KOPT-K1 (cell line): Measurements from ENCODE around the gene INKA1.
"Not testable (repeated sequence)": the region's sequence is repeated elsewhere in the genome, so short reads cannot be mapped to it uniquely, and the experiment has no call there.

Experiments
- H3K27ac ChIP-seq: fragments of 200-600 bp; sonication (generic); 2 replicates; pipeline ENCODE4 v1.5.1; 2016; ENCODE audit warnings: antibody characterized with exemption, mild to moderate bottlenecking, low read depth, low read length; ENCODE audit not compliant: poor library complexity, severe bottlenecking
- H3K36me3 ChIP-seq: fragments of 200-600 bp; sonication (generic); 2 replicates; pipeline ENCODE4 v1.5.1; 2017; ENCODE audit warnings: antibody characterized with exemption, mild to moderate bottlenecking, low read length, moderate library complexity; ENCODE audit not compliant: insufficient read depth
- H3K9me3 ChIP-seq: fragments of 200-600 bp; sonication (generic); 2 replicates; pipeline ENCODE4 v1.5.1; 2017; ENCODE audit warnings: antibody characterized with exemption, low read length, mild to moderate bottlenecking; ENCODE audit not compliant: insufficient read depth, poor library complexity, severe bottlenecking

INKA1 gene

DNA sequence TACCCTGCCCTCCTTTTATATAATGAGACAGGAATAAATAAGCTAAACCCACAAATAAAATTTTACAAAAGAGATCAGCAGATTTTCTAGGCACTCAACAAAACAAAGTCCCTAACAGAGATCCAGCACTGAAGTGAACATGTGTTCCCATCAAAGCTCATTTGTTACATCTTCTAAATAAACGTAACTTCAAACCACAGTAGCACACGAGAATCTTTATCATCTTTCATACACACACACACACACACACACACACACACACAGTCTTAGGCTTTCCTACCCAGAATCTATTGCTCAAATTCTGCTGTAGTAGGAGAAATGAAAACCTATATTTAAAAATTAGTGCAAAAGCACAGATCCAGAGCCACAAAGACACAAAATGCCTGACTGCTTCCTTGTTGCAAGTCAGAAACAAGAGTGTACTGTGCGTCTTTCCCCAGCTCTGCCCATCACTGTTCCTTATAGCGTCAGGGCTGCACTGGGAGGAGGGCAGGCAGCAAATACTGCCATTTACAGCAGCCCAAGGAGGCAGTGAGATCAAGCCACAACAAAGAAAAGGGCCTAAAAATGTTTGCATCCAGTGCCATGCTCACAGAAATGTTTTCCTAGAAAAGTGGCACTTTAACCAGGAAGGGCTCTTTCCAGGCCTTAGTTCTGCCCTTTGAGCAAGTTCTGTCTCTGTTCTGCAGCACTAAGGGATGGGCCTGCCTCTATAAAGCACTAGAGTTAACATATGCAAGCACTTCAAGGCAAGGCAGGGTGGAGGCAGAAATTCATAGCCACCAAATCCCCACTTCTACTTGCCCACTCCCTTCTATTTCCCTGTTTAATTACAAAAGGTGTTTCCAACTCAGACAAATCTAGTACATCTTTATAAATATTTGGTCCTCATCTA, 22.7 kb upstream of the INKA1 start:
- Histone ChIP-seq H3K27ac (no peak overlapping the region), H3K9me3 (no peaks in the 10 kb centered on the region), H3K36me3 (peaks cover 83% of the 10 kb centered on the region)

- not testable (repeated sequence) for H3K9me3 ChIP-seq, H3K27ac ChIP-seq
- peaks cover 77% of the 10 kb centered on the region for H3K36me3 ChIP-seq
Observed at GRCh38 chr3:49780975-49781365, 22.1 kb upstream of the INKA1 start.

DNA sequence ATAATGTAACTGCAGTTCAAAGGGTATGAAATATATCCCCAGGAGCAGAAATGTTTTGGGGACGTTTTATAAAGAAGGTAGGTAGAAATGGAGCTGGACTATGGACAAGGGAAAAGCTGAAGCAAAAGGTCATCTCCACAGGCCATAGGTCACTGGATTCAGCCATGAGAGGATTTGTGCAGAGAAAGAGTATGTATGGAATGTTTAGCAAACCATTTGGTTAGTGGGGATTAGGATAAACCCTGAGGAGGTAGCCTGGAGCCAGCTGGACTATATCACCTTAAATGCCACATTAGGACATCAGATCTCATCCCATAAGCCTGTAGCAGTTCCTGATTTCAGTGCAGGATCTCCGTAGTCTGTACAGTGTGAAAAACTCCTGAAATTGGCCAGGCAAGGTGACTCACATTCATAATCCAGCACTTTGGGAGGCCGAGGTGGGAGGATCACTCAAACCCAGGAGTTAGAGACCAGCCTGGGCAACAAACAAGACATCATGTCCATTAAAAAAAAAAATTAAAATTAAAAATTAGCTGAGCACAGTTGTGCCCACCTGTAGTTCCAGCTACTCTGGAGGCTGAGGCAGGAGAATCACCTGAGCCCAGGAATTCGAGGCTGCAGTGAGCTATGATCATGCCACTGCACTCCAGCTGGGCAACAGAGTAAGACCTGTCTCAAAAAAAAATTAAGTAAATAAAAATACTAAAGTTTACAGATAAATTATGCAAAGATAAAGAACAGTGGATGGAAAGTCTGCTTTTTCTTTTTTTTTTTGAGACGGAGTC, 21.5 kb upstream of the INKA1 start:
- Histone ChIP-seq H3K36me3 (peaks cover 71% of the 10 kb centered on the region), H3K9me3 (no peaks in the 10 kb centered on the region), H3K27ac (no peak overlapping the region)

- peaks cover 64% of the 10 kb centered on the region for H3K36me3 ChIP-seq
Observed at GRCh38 chr3:49782277-49782676, 20.8 kb upstream of the INKA1 start.

GRCh38 chr3:49785565-49786356, 17.3 kb upstream of the INKA1 start:
- no peaks in the 10 kb centered on the region for H3K9me3 ChIP-seq
- H3K36me3 ChIP-seq: peaks cover 40% of the 10 kb centered on the region
- H3K27ac ChIP-seq: peak overlapping the region; percentile 69

More at GRCh38 chr3:49782277-49782676, 20.8 kb upstream of the INKA1 start:
- not testable (repeated sequence) for H3K9me3 ChIP-seq, H3K27ac ChIP-seq

DNA sequence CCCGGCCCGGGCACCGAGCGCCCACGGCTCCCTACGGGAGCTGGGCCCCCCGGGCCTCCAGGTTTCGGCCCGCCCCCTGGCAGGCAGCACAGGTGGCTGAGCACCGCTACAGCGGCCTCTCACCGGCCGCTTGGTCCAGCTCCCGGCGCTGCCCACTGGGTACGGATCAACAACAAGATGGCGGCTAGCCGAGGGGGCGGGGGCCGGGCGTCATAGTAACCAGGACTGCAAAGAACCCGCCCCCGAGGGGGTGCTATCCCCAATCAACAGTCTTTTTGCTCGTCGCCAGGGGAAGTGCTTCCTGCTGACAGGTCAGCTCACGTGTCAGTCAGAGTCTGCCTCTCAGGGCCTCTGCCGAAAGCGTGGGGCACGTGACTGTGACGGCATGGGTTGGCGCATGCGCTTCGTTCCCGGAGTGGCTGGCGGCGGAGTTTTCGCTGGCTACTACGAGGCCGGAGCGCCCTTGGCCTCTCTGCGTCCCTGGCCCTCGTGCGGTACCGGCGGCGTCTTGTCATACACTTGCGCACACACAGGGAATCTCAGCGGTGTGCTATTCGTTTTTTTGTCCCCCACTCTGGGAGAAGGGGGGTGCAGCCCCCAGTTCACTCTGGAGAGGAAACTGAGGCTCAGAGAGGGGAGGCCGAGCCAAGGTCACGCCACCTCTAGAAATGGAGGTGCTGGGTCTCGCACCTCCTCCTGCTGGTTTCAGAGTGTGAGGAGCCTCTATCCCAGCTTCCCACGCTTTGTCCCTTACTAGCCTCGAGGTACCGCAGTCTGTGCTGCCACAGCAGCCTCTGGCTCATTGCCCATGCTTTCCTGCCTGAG, 16.5 kb upstream of the INKA1 start, which contains the start of gene IP6K1:
Gene IP6K1, minus strand, starts transcription at position 186 of the 825 bp plus-strand sequence. CDS start 38,502 bp downstream, outside the sequence.
- Histone ChIP-seq H3K36me3 (peaks cover 32% of the 10 kb centered on the region), H3K27ac (peak within 1 kb of the TSS; percentile 69), H3K9me3 (no peaks in the 10 kb centered on the region)

- no peaks in the 10 kb centered on the region for H3K9me3 ChIP-seq
- peak overlapping the region; percentile 69 for H3K27ac ChIP-seq
- H3K36me3 ChIP-seq: peaks cover 27% of the 10 kb centered on the region
Observed at GRCh38 chr3:49787182-49787464, 15.9 kb upstream of the INKA1 start.

- no peak overlapping the region for H3K27ac ChIP-seq
- H3K9me3 ChIP-seq: no peaks in the 10 kb centered on the region
- H3K36me3 ChIP-seq: peaks cover 22% of the 10 kb centered on the region
Observed at GRCh38 chr3:49787536-49787935, 15.5 kb upstream of the INKA1 start.

- H3K27ac ChIP-seq: no peak overlapping the region
- no peaks in the 10 kb centered on the region for H3K9me3 ChIP-seq
- peaks cover 18% of the 10 kb centered on the region for H3K36me3 ChIP-seq
Observed at GRCh38 chr3:49788056-49788455, 15.0 kb upstream of the INKA1 start.

- Histone ChIP-seq H3K9me3 (no peaks in the 10 kb centered on the region), H3K36me3 (no peaks in the 10 kb centered on the region), H3K27ac (no peak overlapping the region)
Observed at GRCh38 chr3:49790626-49791411, 12.2 kb upstream of the INKA1 start.

- Histone ChIP-seq H3K36me3 (no peaks in the 10 kb centered on the region), H3K9me3 (no peaks in the 10 kb centered on the region)
Observed at GRCh38 chr3:49791571-49791970, 11.5 kb upstream of the INKA1 start.

DNA sequence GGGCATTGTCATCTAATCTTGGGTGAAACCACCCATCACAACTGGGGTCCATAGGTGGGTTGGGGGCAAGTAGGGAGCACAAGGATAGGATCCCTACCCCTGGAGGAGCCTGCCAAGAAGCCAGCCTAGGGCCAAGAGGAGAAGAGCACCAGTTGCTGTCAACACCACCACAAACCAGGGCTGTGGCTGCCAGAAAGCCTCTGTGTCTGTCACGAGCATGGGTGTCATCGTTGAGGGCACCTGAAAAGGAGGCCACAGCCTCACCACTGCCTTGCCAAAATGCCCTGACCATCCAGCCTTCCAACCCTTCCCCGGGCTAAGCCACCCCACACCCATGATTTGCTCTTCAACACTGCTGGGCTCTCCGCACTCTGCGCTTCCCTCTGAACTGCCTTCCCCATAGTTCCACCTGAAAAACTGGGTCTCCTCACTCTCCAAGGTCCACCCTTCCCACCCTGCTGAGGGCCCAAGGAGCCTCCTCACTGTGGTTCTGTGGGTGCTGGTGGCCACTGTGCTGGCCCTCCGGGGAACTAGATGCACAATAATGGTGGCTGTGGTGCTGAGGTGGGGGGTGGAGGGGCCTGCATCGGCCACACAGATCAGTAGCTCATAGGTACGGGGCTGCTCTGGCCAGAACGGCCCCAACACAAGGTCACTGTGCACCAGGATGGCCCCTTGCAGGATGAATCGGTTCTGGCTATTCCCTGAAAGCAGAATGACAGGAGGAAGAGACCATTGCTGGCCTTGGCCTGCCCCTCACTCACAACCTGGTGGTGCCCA, 10.5 kb upstream of the INKA1 start:
- H3K36me3 ChIP-seq: no peaks in the 10 kb centered on the region
- no peaks in the 10 kb centered on the region for H3K9me3 ChIP-seq
- no peak overlapping the region for H3K27ac ChIP-seq

More at GRCh38 chr3:49791571-49791970, 11.5 kb upstream of the INKA1 start:
- H3K27ac ChIP-seq: no peak overlapping the region

GRCh38 chr3:49793486-49794085, 9.5 kb upstream of the INKA1 start:
- Histone ChIP-seq H3K9me3 (no peaks in the 10 kb centered on the region), H3K36me3 (no peaks in the 10 kb centered on the region), H3K27ac (no peak overlapping the region)
